ENCODE results near the gene NAXD.
"Not testable (repeated sequence)": the region's sequence is repeated elsewhere in the genome, so short reads cannot be mapped to it uniquely, and the experiment has no call there.

The NAXD gene

DNA sequence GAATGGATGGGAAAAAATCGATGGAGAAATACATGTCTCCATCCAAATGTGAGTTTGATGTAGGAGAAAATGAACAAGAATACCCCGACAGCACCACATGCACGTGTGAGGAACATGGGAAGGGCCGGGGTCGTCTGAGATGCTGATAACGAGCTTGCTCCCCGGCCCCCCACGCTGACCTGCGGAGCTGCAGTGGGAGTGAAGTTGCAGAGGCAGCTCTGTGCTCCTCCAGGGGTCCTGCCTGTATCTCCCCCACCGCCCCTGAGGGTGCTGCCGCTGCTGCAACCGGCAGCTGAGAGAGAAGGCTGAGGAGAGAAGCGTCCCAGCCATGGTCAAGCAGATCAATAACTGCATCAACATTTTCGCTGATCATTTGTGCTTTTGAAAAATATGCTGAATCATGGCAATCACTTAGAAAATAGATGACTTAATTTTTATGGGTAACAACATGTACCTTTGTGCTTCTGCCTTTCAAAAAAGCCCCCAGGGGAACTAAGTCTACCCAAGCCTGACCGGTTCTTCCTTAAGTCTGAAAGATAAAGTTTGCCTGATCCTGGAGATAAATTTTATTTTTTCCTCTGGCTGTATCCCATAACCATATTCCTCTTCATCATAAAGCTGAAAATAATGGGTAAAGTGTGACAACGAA is 18.2 kb upstream of the NAXD start:
- DNase-seq, result no peak

GRCh38 chr13:110600261-110600819 is 15.0 kb upstream of the NAXD start:
- DNase-seq, result no peak

- no peak for DNase-seq
Observed at GRCh38 chr13:110600980-110601379, 14.4 kb upstream of the NAXD start.

- no peak for DNase-seq
Observed at GRCh38 chr13:110605132-110605531, 10.2 kb upstream of the NAXD start.

DNA sequence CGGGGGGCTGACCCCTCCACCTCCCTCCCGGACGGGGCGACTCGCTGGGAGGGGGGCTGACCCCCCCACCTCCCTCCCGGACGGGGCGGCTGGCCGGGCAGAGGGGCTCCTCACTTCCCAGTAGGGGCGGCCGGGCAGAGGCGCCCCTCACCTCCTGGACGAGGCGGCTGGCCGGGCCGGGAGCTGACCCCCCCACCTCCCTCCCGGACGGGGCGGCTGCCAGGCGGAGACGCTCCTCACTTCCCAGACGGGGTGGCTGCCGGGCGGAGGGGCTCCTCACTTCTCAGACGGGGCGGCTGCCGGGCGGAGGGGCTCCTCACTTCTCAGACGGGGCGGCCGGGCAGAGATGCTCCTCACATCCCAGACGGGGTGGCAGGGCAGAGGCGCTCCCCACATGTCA is 9.1 kb upstream of the NAXD start:
- not testable (repeated sequence) for DNase-seq

- no peak for DNase-seq
Observed at GRCh38 chr13:110607675-110608224, 7.6 kb upstream of the NAXD start.

- no peak for DNase-seq
Observed at GRCh38 chr13:110610955-110611595, 4.3 kb upstream of the NAXD start.

DNA sequence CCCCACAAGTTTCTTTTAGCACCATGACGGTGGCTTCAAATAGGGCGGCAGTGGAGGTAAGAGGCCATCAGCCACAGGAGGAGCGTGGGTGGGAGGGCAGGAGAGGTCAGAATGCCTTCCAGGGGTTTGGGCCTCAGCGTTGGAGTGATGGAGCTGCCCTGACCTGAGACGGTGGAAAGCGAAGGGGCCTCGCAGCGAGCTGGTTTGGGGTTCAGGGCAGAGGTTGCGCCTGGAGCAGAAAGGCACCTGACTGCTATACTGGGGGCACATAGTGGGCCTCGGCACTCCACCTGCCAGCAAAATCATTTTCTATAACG is 382 bp upstream of the NAXD start:
- no peak for DNase-seq

GRCh38 chr13:110616103-110617101 is 1.1 kb downstream of the NAXD start:
- peak; percentile 43 for DNase-seq

DNA sequence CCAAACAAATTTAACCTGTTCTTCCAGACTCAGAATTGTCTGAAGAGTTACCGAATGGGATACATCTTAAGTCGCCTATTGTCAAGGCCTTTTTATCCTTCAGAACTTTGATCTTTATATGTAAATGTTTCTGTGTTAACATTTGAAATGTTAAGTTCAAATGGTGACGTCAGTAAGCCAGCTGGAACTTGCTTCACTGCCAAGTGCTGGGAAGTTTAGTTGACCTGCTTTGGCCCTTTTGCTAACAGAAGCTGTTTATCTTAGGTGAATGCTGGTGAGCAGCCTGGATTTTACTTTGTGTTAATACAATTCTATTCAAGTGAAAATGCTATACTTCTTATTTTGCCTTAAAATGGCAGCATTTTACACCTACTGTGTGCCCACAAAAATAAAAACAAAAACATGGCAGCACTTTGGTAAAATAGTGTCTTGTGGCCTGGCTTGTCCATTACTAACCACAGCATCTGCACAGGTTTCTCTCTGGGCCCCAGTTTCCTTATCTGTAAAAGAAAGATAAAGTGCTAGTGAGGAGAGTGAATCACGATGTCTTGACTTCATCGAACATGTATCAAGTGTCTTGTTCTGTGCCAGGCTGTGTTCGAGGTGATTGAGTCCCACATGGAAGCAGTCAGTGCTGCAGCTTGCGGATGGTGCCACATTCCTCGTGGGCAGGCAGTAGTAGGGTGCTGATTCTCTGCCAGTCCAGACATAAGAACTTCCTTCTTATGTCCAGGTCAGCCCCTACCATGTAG is 2.2 kb downstream of the NAXD start:
- DNase-seq, result no peak

DNA sequence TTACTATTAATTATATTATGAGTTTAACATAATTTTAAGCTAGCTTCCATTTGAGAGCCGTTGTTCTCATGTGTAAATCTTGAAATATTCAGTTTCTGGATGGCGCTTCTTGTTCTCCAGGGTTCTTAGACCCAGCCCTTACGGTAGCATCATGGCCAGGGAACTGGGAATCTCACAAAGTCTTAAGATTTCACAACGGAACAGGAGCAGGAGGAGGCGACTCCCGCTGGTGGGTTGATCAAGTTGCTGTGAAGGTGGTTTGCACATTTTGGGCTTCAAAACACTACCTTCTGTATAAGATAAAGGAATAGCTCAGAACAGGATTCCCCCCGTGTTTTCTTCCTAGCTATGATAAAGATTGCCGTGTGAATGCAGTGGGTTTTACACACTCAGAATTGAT is 2.8 kb downstream of the NAXD start:
- DNase-seq, result no peak

DNA sequence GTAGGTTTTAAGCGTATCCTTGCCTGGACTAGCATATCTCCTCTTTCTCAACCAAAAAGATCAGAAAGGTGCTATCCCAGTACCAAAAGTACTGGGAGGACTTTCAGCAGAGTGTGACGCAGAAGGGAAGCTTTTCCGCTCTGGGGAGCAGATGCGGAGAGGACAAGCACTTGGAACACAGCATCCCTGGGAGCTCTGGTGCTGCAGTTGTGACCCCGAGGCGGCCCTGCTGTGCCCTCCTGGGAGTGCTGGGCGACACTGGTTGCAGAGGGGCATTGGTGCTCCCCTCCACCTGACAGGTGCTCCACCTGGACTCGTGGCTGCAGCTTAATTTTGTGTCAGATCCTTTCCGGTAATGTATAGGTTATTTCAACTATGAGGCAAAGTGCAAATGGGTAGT is 3.4 kb downstream of the NAXD start:
- no peak for DNase-seq

- DNase-seq, result no peak
Observed at GRCh38 chr13:110620596-110620995, 5.3 kb downstream of the NAXD start.

GRCh38 chr13:110624766-110625756 is 9.7 kb downstream of the NAXD start:
- DNase-seq, result no peak

DNA sequence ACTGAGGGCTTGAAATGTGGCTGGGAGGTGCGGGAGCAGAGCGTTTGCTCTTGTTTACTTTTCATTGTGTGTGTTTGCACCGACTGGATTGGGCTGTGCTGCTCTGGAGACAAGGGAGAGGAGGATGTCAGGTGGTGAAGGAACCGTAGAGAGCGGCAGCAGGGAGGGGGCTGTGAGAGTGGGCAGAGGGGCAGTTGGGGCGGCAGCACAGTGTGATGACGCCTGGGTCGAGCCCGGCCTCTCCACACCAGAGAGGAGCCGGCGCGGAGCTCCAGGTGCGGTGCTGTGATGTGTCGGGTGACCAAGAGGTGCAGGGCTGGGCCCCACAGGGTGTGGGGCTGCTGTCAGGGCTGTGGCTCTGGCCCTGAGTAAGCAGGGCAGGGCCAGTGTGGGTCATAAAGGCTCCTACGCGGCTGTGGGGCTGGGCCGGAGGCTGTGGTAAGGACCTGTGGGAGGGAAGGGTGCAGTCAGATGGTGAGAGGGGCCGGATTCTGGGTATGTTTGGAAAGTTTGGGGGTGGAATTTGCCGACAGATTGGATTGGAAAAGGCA is 10.5 kb downstream of the NAXD start:
- no peak for DNase-seq

- DNase-seq, result no peak
Observed at GRCh38 chr13:110626521-110626920, 11.2 kb downstream of the NAXD start.

DNA sequence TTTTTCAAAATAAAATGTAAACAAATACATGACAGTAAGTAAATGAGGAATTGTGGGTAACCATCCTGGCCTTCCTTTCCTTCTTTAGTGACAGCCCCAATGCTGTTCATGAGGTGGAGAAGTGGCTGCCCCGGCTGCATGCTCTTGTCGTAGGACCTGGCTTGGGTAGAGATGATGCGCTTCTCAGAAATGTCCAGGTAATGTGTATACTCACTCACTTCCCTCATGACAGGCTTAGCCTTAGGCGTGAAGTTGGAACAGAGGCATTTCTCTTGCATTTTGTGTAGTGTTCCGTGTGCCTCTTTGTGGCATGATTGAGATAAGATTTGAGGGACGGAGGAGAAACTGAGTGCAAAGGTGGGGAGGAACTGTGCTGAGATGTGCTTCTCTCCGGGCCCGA is 12.0 kb downstream of the NAXD start:
- no peak for DNase-seq

DNA sequence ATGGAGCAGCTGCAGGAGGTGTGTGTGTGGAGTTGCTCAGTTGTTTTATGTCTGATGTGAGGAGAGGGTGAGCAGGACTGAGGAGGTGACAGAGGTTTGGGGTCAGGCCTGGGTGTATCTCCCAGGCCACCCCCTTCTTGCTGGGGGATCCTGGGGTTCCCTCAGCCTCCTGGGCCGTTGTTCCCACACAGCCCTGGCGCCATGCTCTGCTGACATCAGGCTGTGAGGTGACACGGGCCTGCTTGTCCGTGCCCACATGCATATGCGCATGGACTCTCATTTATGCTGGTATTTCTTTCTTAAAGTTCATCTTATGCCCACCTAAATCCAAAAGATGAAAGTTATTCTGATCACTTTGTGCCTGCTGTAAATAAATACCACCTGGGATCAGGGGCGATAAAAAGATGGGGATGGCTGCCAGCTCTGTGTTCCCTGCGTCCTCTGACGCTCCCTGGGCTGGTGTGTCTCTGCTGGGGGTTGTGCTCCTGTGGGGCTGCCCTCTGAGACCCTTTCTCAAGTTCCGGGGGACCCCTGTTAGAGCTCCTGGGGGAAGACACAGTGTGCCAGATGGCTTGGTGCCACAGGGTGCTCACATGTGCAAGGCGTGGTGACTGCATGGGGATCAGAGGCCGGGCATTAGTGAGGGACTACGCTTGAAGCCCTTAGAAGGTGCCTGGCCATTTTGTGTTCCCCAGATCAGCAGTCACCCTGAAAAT is 12.6 kb downstream of the NAXD start:
- no peak for DNase-seq

- no peak for DNase-seq
Observed at GRCh38 chr13:110628477-110628793, 13.1 kb downstream of the NAXD start.

- DNase-seq, result no peak
Observed at GRCh38 chr13:110628952-110629701, 13.8 kb downstream of the NAXD start.

Data from stimulated activated CD4-positive, alpha-beta T cell treated with anti-CD3 and anti-CD28 coated beads, Interleukin-4, amount 100 ng/mL, for 1 hour (primary cell).